Progenitor cell of endocrine pancreas (in vitro differentiated cells): ENCODE results near the gene RPS16. TPM values are rescaled to one million over a fixed set of nuclear protein-coding genes. Genes with fewer than 3 reads are reported as not detected.
A peak's percentile ranks its signal among the peaks of the same experiment; 100 is the strongest.
"Not testable (repeated sequence)": the region's sequence is repeated elsewhere in the genome, so short reads cannot be mapped to it uniquely, and the experiment has no call there.

ENCODE experiments used
- DNase-seq: peaks from one replicate; pipeline ENCODE4 v3.0.0; 2021; ENCODE audit warnings: low spot score; ENCODE audit not compliant: unreplicated experiment
- H3K27ac Mint-ChIP-seq: 2 replicates; pipeline ENCODE4 v1.8.0; 2021; ENCODE audit warnings: mild to moderate bottlenecking, moderate library complexity, mixed read lengths
- H3K27me3 Mint-ChIP-seq: 2 replicates; pipeline ENCODE4 v1.8.0; 2021; ENCODE audit warnings: mixed read lengths
- H3K36me3 Mint-ChIP-seq: 2 replicates; pipeline ENCODE4 v1.8.0; 2022; ENCODE audit warnings: mixed read lengths; ENCODE audit not compliant: insufficient read depth
- H3K4me1 Mint-ChIP-seq: 2 replicates; pipeline ENCODE4 v1.8.0; 2021; ENCODE audit warnings: low read depth, mixed read lengths
- H3K4me3 Mint-ChIP-seq: 2 replicates; pipeline ENCODE4 v1.8.0; 2021; ENCODE audit warnings: low read depth, mild to moderate bottlenecking, moderate library complexity, mixed read lengths
- H3K9me3 Mint-ChIP-seq: 2 replicates; pipeline ENCODE4 v1.8.0; 2021; ENCODE audit warnings: low read depth, mixed read lengths
- total RNA-seq: library from RNA; stranded (reverse); gene quantifications from 2 replicates; pipeline ENCODE4 v1.2.1, GENCODE V29; 2021
- TF ChIP-seq, protein P1 (sequence below): fragments of 200-600 bp; sonication (generic); IDR thresholded peaks from one replicate; pipeline ENCODE4 v1.5.0; 2021; ENCODE audit warnings: antibody characterized with exemption, mild to moderate bottlenecking; ENCODE audit not compliant: unreplicated experiment

The RPS16 gene
- total RNA-seq, 1 donor from 2014 or later = 1,449 TPM

GRCh38 chr19:39479916-39480315, 44.2 kb upstream of the RPS16 start:
- H3K4me3 Mint-ChIP-seq = peak overlapping the region; percentile 84
- TF ChIP-seq, protein P1, sequence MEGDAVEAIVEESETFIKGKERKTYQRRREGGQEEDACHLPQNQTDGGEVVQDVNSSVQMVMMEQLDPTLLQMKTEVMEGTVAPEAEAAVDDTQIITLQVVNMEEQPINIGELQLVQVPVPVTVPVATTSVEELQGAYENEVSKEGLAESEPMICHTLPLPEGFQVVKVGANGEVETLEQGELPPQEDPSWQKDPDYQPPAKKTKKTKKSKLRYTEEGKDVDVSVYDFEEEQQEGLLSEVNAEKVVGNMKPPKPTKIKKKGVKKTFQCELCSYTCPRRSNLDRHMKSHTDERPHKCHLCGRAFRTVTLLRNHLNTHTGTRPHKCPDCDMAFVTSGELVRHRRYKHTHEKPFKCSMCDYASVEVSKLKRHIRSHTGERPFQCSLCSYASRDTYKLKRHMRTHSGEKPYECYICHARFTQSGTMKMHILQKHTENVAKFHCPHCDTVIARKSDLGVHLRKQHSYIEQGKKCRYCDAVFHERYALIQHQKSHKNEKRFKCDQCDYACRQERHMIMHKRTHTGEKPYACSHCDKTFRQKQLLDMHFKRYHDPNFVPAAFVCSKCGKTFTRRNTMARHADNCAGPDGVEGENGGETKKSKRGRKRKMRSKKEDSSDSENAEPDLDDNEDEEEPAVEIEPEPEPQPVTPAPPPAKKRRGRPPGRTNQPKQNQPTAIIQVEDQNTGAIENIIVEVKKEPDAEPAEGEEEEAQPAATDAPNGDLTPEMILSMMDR = no peak
- peaks cover 17% of the 10 kb centered on the region for H3K4me1 Mint-ChIP-seq
- peak overlapping the region; percentile 97 for H3K27ac Mint-ChIP-seq
- peaks cover 6% of the 10 kb centered on the region for H3K36me3 Mint-ChIP-seq
- no peaks in the 10 kb centered on the region for H3K27me3 Mint-ChIP-seq
- no peak for DNase-seq
- no peaks in the 10 kb centered on the region for H3K9me3 Mint-ChIP-seq

DNA sequence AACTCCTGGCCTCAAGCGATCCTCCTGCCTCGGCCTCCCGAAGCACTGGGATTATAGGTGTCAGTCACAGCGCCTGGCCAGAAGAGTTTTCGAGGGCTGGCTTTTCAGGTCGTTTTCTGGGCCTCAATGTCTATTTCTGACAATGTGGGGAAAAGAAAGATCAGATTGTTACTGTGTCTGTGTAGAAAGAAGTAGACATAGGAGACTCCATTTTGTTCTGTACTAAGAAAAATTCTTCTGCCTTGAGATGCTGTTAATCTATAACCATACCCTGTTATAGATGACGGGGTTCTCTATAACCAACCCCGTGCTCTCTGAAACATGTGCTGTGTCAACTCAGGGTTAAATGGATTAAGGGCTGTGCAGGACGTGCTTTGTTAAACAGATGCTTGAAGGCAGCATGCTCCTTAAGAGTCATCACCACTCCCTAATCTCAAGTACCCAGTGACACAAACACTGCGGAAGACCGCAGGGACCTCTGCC, 43.6 kb upstream of the RPS16 start:
- H3K27me3 Mint-ChIP-seq, H3K4me3 Mint-ChIP-seq, DNase-seq, H3K9me3 Mint-ChIP-seq: not testable (repeated sequence)
- Mint-ChIP-seq H3K4me1 (peaks cover 17% of the 10 kb centered on the region), H3K27ac (peak overlapping the region; percentile 57), H3K36me3 (peaks cover 11% of the 10 kb centered on the region)

DNA sequence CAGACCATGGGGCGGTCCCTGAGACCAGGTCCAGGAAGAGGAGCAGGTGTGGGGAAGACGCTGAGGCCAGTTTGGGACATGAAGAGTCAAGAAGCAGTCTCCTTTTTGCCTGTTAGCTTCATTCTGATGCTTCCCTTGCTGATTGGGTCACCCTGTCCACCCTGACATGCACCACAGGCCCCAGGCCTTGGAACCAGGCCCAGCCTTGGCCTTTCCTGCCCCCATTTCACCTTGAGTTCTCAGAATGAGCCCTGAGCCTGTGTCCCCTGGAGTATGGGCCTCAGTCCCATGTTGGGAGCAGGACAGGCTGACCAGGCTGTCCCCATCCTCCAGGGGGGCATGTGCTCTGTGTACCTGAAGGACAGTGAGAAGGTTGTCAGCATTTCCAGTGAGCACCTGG, 40.0 kb upstream of the RPS16 start:
- no peak overlapping the region for H3K27ac Mint-ChIP-seq
- H3K4me1 Mint-ChIP-seq = peaks cover 8% of the 10 kb centered on the region
- H3K9me3 Mint-ChIP-seq = no peaks in the 10 kb centered on the region
- peaks cover 15% of the 10 kb centered on the region for H3K36me3 Mint-ChIP-seq
- TF ChIP-seq, protein P1 = no peak
- DNase-seq = no peak
- no peak overlapping the region for H3K4me3 Mint-ChIP-seq
- H3K27me3 Mint-ChIP-seq = no peaks in the 10 kb centered on the region

- TF ChIP-seq, protein P1 = peak; percentile 82
- Mint-ChIP-seq H3K27me3 (no peaks in the 10 kb centered on the region), H3K27ac (peak overlapping the region; percentile 84), H3K4me3 (no peak overlapping the region), H3K9me3 (no peaks in the 10 kb centered on the region), H3K4me1 (no peaks in the 10 kb centered on the region), H3K36me3 (peaks cover 23% of the 10 kb centered on the region)
- peak; percentile 74 for DNase-seq
Measured at GRCh38 chr19:39474139-39474620, 38.4 kb upstream of the RPS16 start.

DNA sequence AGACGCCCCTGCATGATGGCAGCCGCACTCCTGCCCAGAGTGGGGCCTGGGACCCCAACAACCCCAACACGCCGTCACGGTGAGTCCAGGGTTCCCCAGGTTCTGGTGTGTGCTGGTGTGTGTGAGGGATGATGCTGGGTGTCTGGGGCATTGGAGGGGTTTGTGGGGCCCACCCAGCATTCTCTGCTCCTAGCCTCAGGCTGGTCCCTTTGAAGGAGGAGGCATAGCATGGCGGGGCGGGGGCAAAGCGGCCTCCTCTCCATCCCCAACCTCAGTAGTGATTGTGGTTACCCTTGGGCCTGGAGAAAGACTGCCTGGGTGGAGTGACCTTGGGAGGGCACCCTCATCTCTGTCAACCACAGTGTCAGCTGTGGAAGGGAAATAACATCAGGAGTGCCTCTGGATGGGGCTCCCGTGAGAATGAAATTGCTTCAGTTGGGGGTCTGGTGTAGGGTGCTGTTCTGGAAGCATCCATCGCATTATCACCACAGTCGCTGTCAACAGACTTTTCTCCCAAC, 37.8 kb upstream of the RPS16 start:
- H3K36me3 Mint-ChIP-seq = peaks cover 25% of the 10 kb centered on the region
- H3K4me3 Mint-ChIP-seq = no peak overlapping the region

More for the DNA sequence above, 37.8 kb upstream of the RPS16 start:
- no peak overlapping the region for H3K27ac Mint-ChIP-seq
- H3K27me3 Mint-ChIP-seq = no peaks in the 10 kb centered on the region
- no peaks in the 10 kb centered on the region for H3K4me1 Mint-ChIP-seq
- TF ChIP-seq, protein P1 = no peak
- DNase-seq = no peak
- no peaks in the 10 kb centered on the region for H3K9me3 Mint-ChIP-seq
